Large intestine (tissue), 3 donors: ENCODE results near the gene TPD52L1. TPM values are rescaled to one million over a fixed set of nuclear protein-coding genes. Genes with fewer than 3 reads are reported as not detected.
A peak's percentile ranks its signal among the peaks of the same experiment; 100 is the strongest.

Experiments used
- DNase-seq, 2 donors: peaks; one replicate each; pipeline versions ENCODE4 v3.0.0 to v3.0.0-alpha.2; 2013
- H3K27ac ChIP-seq: one replicate; pipeline ENCODE4 v1.5.1; 2013; ENCODE audit warnings: low read length
- H3K27me3 ChIP-seq: 2 replicates; pipeline ENCODE4 v1.6.1; 2013; ENCODE audit warnings: low read length; ENCODE audit not compliant: control insufficient read depth, insufficient read depth
- H3K36me3 ChIP-seq: 2 replicates; pipeline ENCODE4 v1.6.1; 2013; ENCODE audit warnings: low read length; ENCODE audit not compliant: control insufficient read depth, insufficient read depth
- H3K4me1 ChIP-seq: one replicate; pipeline ENCODE4 v1.6.1; 2013; ENCODE audit warnings: low read length; ENCODE audit not compliant: control insufficient read depth, insufficient read depth
- H3K4me3 ChIP-seq: one replicate; pipeline ENCODE4 v1.5.1; 2013; ENCODE audit warnings: low read length
- H3K9me3 ChIP-seq: one replicate; pipeline ENCODE4 v1.6.1; 2013; ENCODE audit warnings: mild to moderate bottlenecking, low read depth, low read length, moderate library complexity; ENCODE audit not compliant: control insufficient read depth
- WGBS: methylation state at CpG from one replicate; pipeline ENCODE4 v1.1.5; 2013; ENCODE audit warnings: low lambda C conversion rate; ENCODE audit not compliant: insufficient coverage; 5-methylcytosine and 5-hydroxymethylcytosine counted together
- polyA plus RNA-seq: library from polyadenylated mRNA; unstranded; fragments of 120-200 nt; gene quantifications from one replicate; pipeline ENCODE4 v1.2.1, GENCODE V29; 2013

TPD52L1 gene
- polyA plus RNA-seq, 1 donor = 53.4 TPM

DNA sequence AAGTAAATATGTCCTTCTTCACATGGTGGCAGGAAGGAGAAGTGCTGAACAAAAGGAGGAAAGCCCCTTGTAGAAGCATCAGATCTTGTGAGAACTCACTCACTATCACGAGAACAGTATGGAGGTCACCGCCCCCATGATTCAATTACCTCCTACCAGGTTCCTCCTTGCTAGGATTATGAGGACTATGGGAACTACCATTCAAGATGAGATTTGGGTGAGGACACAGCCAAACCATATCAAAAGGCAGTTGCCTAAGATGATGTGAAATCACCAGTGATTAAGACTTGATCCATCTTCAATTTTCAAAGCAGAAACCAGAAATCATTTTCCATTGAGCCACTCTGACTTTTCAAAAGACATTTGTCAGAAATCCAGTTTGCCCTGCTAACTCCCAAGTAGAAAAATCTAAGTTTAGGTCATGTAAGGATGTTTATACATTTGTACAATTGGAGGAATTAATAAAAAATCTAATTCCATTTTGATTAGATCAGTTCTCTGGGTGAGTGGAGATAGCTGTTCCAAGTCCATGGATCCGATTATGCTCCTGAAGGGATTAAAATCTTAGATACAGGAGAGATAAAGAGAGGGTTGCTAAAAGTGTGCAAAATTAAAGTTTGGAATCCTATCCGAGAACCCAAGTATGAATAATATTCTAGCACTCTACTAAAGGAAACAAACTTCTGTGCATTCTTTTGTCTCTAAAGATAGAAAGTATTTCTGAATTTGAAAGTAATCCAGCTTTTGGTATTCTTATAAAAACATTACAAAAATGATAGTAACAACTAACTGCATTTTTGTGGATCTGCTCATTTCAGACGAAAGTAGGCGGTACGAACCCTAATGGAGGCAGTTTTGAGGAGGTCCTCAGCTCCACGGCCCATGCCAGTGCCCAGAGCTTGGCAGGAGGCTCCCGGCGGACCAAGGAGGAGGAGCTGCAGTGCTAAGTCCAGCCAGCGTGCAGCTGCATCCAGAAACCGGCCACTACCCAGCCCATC, 108.7 kb downstream of the TPD52L1 start:
- H3K9me3 ChIP-seq = no peaks in the 10 kb centered on the region
- H3K36me3 ChIP-seq = peaks cover 14% of the 10 kb centered on the region
- H3K4me1 ChIP-seq = no peaks in the 10 kb centered on the region
- H3K27ac ChIP-seq = no peak overlapping the region
- H3K4me3 ChIP-seq = no peak overlapping the region
- DNase-seq = no peak
- H3K27me3 ChIP-seq = no peaks in the 10 kb centered on the region
- WGBS = 75% methylated on average over 4 of the region's 12 CpGs

GRCh38 chr6:125264476-125264875, 110.9 kb downstream of the TPD52L1 start:
- H3K4me1 ChIP-seq = no peaks in the 10 kb centered on the region
- no peaks in the 10 kb centered on the region for H3K27me3 ChIP-seq
- DNase-seq = no peak
- H3K36me3 ChIP-seq = peaks cover 9% of the 10 kb centered on the region
- WGBS = 100% methylated on average over 1 of the region's 4 CpGs
- H3K27ac ChIP-seq = no peak overlapping the region
- H3K4me3 ChIP-seq = no peak overlapping the region
- H3K9me3 ChIP-seq = no peaks in the 10 kb centered on the region

- no CpG with 5 or more reads among the region's 12 CpGs for WGBS
- Histone ChIP-seq H3K27ac (no peak overlapping the region), H3K9me3 (no peaks in the 10 kb centered on the region), H3K27me3 (no peaks in the 10 kb centered on the region), H3K36me3 (peaks cover 15% of the 10 kb centered on the region), H3K4me3 (no peak overlapping the region), H3K4me1 (no peaks in the 10 kb centered on the region)
- no peak for DNase-seq
These were observed 114.4 kb downstream of the TPD52L1 start for GRCh38 chr6:125267806-125268523.

DNA sequence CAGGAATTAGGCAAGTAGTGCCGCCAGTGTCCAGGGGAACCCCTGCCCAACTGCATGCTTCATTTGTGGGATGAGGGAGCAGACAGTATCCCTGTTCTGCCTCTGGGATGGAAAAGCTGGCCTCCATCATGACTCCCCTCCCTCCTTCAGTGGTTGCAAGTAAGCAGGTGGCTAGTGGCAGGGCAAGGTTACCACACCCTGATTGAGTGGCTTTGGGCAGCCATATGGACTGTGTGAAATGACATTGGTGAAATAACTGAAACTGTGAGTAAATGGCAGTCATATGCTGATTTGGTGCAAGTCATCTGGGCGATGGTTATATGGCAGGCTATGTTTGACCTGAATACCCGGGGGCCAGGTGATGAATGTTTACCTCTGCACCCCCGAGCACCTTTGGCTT, 115.2 kb downstream of the TPD52L1 start:
- no peaks in the 10 kb centered on the region for H3K4me1 ChIP-seq
- H3K27me3 ChIP-seq = no peaks in the 10 kb centered on the region
- H3K36me3 ChIP-seq = peaks cover 23% of the 10 kb centered on the region
- H3K27ac ChIP-seq = no peak overlapping the region
- no CpG with 5 or more reads among the region's 4 CpGs for WGBS
- no peak for DNase-seq
- H3K4me3 ChIP-seq = no peak overlapping the region
- no peaks in the 10 kb centered on the region for H3K9me3 ChIP-seq

- H3K4me3 ChIP-seq = no peak overlapping the region
- no CpG with 5 or more reads among the region's 7 CpGs for WGBS
- DNase-seq = no peak
- H3K36me3 ChIP-seq = peaks cover 24% of the 10 kb centered on the region
- H3K27ac ChIP-seq = no peak overlapping the region
- no peaks in the 10 kb centered on the region for H3K27me3 ChIP-seq
- H3K4me1 ChIP-seq = peaks cover 6% of the 10 kb centered on the region
- no peaks in the 10 kb centered on the region for H3K9me3 ChIP-seq
These were observed 115.9 kb downstream of the TPD52L1 start for GRCh38 chr6:125269328-125269985.

- H3K4me3 ChIP-seq = no peak overlapping the region
- H3K9me3 ChIP-seq = no peaks in the 10 kb centered on the region
- H3K27me3 ChIP-seq = no peaks in the 10 kb centered on the region
- H3K36me3 ChIP-seq = peaks cover 22% of the 10 kb centered on the region
- H3K4me1 ChIP-seq = peaks cover 6% of the 10 kb centered on the region
- H3K27ac ChIP-seq = no peak overlapping the region
- no peak for DNase-seq
- WGBS = no CpG with 5 or more reads among the region's 4 CpGs
These were observed 116.8 kb downstream of the TPD52L1 start for GRCh38 chr6:125270380-125270779.

DNA sequence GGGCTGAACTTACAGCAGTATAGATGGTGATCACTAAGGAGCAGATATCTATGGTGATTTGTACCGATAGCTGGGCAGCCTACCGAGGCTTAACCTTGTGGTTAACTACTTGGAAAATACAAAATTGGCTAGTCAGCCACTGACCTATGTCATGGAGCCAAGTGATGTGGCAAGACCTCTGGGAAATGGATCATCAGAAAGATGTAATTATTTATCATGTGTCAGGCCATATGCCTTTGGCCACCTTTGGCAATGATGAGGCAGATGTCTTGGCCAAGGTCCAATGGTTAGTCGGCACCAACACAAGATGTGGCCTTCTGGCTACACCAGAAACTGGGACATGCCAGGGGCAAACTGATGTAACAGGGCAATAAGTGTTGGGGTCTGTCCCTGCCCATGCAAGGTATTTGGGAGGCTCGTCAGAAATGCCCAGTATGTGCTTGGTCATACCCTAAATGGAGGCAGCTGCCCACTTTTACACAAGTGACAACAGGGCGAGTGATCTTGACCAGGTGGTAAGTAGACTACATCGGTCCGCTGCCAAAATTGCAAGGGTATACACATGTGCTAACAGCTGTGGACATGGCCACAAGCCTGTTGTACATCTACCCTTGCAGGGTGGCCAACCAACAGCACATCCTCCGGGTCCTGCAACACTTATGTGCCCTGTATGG, 118.0 kb downstream of the TPD52L1 start:
- no peaks in the 10 kb centered on the region for H3K27me3 ChIP-seq
- H3K27ac ChIP-seq = no peak overlapping the region
- peaks cover 29% of the 10 kb centered on the region for H3K36me3 ChIP-seq
- no CpG with 5 or more reads among the region's 8 CpGs for WGBS
- H3K4me1 ChIP-seq = peaks cover 6% of the 10 kb centered on the region
- DNase-seq = no peak
- H3K9me3 ChIP-seq = no peaks in the 10 kb centered on the region
- no peak overlapping the region for H3K4me3 ChIP-seq

DNA sequence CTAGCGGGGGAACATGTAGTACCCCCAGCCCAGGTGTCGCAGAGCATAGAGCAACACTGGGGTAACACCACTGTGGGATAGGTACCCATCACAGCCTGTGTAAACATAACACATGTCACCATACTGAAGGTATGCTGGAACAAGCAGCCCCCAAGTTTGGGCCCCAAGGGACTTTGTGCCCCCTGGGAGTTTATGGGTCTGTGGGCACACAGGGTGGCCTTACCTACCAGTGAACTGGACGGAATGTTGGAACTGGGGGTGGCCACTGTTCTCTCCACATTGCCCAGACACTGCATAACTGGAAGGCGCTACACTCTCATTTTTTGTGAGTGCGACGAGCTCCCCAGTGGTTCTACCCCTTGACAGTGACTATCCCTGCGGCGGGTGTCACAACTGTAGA, 119.7 kb downstream of the TPD52L1 start:
- no peak overlapping the region for H3K27ac ChIP-seq
- no peak for DNase-seq
- WGBS = no CpG with 5 or more reads among the region's 8 CpGs

GRCh38 chr6:125273965-125274364, 120.4 kb downstream of the TPD52L1 start:
- Histone ChIP-seq H3K4me1 (peaks cover 6% of the 10 kb centered on the region), H3K36me3 (peaks cover 32% of the 10 kb centered on the region), H3K27me3 (no peaks in the 10 kb centered on the region), H3K27ac (no peak overlapping the region), H3K4me3 (no peak overlapping the region), H3K9me3 (no peaks in the 10 kb centered on the region)
- DNase-seq = no peak
- WGBS = no CpG with 5 or more reads among the region's 7 CpGs

More for the DNA sequence above, 119.7 kb downstream of the TPD52L1 start:
- H3K4me1 ChIP-seq = peaks cover 6% of the 10 kb centered on the region
- peaks cover 32% of the 10 kb centered on the region for H3K36me3 ChIP-seq
- no peaks in the 10 kb centered on the region for H3K9me3 ChIP-seq
- H3K4me3 ChIP-seq = no peak overlapping the region
- H3K27me3 ChIP-seq = no peaks in the 10 kb centered on the region

DNA sequence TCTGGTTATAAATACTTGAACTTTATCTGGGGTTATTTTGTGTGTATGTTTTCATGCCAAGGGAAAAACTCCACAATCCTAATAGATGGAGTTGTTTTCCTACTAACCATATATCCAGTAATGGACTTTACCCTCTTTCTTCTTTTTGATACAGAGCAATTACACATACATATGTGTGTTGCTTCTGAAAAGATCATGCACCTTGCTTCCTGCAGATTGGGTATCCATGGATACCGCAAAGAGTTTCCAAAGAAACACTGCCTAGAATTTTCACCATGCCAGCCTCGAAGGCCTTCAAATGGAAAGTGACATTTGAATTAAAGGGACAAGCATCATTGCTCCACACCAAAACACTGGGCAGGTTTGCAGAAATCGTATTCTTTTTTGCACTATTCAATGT, 121.4 kb downstream of the TPD52L1 start:
- Histone ChIP-seq H3K4me1 (peaks cover 6% of the 10 kb centered on the region), H3K9me3 (no peaks in the 10 kb centered on the region), H3K27me3 (no peaks in the 10 kb centered on the region), H3K27ac (peak overlapping the region; percentile 27), H3K4me3 (no peak overlapping the region), H3K36me3 (peaks cover 32% of the 10 kb centered on the region)
- peak; percentile 41 to 75 for DNase-seq
- WGBS = 60% methylated on average over 2 of the region's 3 CpGs
